ENCODE results near the gene NCAM1.

DNA sequence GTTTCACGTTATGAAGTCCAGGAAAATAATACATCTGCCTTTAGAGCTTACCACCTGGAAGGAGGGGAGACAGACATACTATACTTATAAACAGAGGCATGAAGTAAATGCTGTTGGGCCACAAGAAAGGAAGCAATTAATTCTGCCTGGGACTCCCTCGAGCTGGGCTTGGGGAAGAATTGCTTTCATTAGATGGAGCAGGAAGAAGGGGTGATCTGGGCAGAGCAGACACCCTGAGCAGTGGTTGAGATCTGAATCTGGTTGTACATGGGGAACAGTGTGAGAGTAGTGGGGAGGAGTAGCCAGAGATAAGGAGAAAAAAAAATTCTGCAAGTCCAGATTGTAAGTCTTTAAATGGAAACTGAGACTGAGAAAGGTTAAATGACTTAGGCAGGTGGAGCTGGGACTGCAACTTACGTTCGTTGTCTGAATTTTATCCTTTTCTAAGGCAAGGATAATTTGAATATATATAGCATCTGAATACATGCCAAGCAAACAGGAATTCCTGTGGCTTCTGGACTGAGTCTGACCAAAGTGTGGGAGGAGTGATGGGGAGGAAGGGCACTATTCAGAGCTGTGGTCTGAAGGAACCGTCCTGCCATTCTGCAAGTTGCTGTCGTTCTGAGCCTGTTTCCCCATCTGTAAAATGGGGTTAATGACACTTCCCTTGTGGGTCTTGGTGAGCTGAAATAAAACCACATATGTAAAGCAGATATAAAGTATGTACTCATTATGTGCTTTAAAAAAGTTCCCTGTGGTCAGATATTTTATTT, 7.9 kb downstream of the NCAM1 start:
- TF ChIP-seq, protein P1, sequence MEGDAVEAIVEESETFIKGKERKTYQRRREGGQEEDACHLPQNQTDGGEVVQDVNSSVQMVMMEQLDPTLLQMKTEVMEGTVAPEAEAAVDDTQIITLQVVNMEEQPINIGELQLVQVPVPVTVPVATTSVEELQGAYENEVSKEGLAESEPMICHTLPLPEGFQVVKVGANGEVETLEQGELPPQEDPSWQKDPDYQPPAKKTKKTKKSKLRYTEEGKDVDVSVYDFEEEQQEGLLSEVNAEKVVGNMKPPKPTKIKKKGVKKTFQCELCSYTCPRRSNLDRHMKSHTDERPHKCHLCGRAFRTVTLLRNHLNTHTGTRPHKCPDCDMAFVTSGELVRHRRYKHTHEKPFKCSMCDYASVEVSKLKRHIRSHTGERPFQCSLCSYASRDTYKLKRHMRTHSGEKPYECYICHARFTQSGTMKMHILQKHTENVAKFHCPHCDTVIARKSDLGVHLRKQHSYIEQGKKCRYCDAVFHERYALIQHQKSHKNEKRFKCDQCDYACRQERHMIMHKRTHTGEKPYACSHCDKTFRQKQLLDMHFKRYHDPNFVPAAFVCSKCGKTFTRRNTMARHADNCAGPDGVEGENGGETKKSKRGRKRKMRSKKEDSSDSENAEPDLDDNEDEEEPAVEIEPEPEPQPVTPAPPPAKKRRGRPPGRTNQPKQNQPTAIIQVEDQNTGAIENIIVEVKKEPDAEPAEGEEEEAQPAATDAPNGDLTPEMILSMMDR (IDR thresholded peaks at IDR 0.05) = no peak
- no peak for TF ChIP-seq POLR2A (IDR thresholded peaks at IDR 0.05)

All from Peyer's patch (tissue), 4 donors.